Ascending aorta (tissue), 2 donors: ENCODE measurements around the gene STX5. TPM values are rescaled to one million over a fixed set of nuclear protein-coding genes. Genes with fewer than 3 reads are reported as not detected.

Experiments used
- DNase-seq, 2 donors: peaks; one replicate each; pipeline ENCODE4 v3.0.0-alpha.2; 2019; ENCODE audit warnings: low spot score in 2 of 2
- H3K27ac ChIP-seq, 2 donors: fragments of 200-600 bp; sonication (generic); one replicate each; pipeline ENCODE4 v1.5.1; 2016 to 2017; ENCODE audit warnings: mild to moderate bottlenecking in 1 of 2
- H3K27me3 ChIP-seq: fragments of 200-600 bp; sonication (generic); one replicate; pipeline ENCODE4 v1.5.1; 2017
- H3K36me3 ChIP-seq, 2 donors: fragments of 200-600 bp; sonication (generic); one replicate each; pipeline ENCODE4 v1.5.1; 2016
- H3K4me1 ChIP-seq, 2 donors: fragments of 200-600 bp; sonication (generic); one replicate each; pipeline ENCODE4 v1.5.1; 2016 to 2017; ENCODE audit warnings: mild to moderate bottlenecking in 1 of 2
- H3K4me3 ChIP-seq, 2 donors: fragments of 200-600 bp; sonication (generic); one replicate each; pipeline ENCODE4 v1.5.1; 2016 to 2017; ENCODE audit warnings: mild to moderate bottlenecking in 1 of 2
- H3K9me3 ChIP-seq, 2 donors: fragments of 200-600 bp; sonication (generic); one replicate each; pipeline ENCODE4 v1.5.1; 2016
- CTCF ChIP-seq, 3 experiments: fragments of 200-600 bp in 2 of 3; fragments of 450-650 bp in 1 of 3; sonication (generic) in 2 of 3; IDR thresholded peaks; one replicate each; pipeline ENCODE4 v1.5.1; 2016 to 2019; ENCODE audit warnings: antibody characterized with exemption in 3 of 3, mild to moderate bottlenecking in 1 of 3, moderate library complexity in 1 of 3
- intact Hi-C: fragments of 100-400 bp; cut with DNase I; formaldehyde crosslinking; loops from one replicate; pipeline ENCODE4 v1.15.1; 2023
- total RNA-seq: library from RNA; depleted of rRNA; stranded (reverse); fragments of >200 nt; gene quantifications from one replicate; pipeline ENCODE4 v1.1.0, GENCODE V29; 2016

Gene STX5
- total RNA-seq, 1 donor from 2014 or later, result 40.3 TPM

GRCh38 chr11:62855571-62856332 lies 23.9 kb upstream of the STX5 start:
- Histone ChIP-seq H3K27ac (peak overlapping the region; percentile 59 to 69), H3K9me3 (no peaks in the 10 kb centered on the region), H3K4me3 (peak overlapping the region; percentile 77 to 78), H3K36me3 (peaks cover 20 to 33% of the 10 kb centered on the region in 2 donors), H3K4me1 (peaks cover 10 to 15% of the 10 kb centered on the region in 2 donors), H3K27me3 (no peaks in the 10 kb centered on the region)
- no peak for TF ChIP-seq CTCF (IDR thresholded peaks at IDR 0.05)
- intact Hi-C loops, result loop anchor here (1.0 to 5.0 kb wide), 3 partner anchors 13 to 128 kb away; partner anchors contain the start of genes HNRNPUL2, STX5, TEX54 and TTC9C
- peak; percentile 87 to 97 for DNase-seq

GRCh38 chr11:62854825-62855570 lies 23.1 kb upstream of the STX5 start:
- intact Hi-C loops, result loop anchor here (1.0 to 5.0 kb wide), 3 partner anchors 13 to 128 kb away; partner anchors contain the start of genes HNRNPUL2, STX5, TEX54 and TTC9C
- TF ChIP-seq CTCF (IDR thresholded peaks at IDR 0.05), result no peak
- H3K9me3 ChIP-seq, result no peaks in the 10 kb centered on the region
- peak overlapping the region; percentile 77 to 78 for H3K4me3 ChIP-seq
- peak overlapping the region; percentile 59 to 62 for H3K27ac ChIP-seq
- peaks cover 10 to 15% of the 10 kb centered on the region in 2 donors for H3K4me1 ChIP-seq
- H3K27me3 ChIP-seq, result no peaks in the 10 kb centered on the region
- peaks cover 20 to 33% of the 10 kb centered on the region in 2 donors for H3K36me3 ChIP-seq
- DNase-seq, result no peak

GRCh38 chr11:62854013-62854824 lies 22.4 kb upstream of the STX5 start:
- H3K27ac ChIP-seq, result no peak overlapping the region
- intact Hi-C loops, result no loop called here
- H3K4me1 ChIP-seq, result peaks cover 10 to 15% of the 10 kb centered on the region in 2 donors
- no peaks in the 10 kb centered on the region for H3K9me3 ChIP-seq
- no peak for DNase-seq
- no peaks in the 10 kb centered on the region for H3K27me3 ChIP-seq
- TF ChIP-seq CTCF (IDR thresholded peaks at IDR 0.05), result no peak
- H3K4me3 ChIP-seq, result peak overlapping the region; percentile 77 to 78
- H3K36me3 ChIP-seq, result peaks cover 20 to 33% of the 10 kb centered on the region in 2 donors

GRCh38 chr11:62853279-62853965 lies 21.6 kb upstream of the STX5 start:
- no peaks in the 10 kb centered on the region for H3K9me3 ChIP-seq
- H3K4me3 ChIP-seq, result no peak overlapping the region
- intact Hi-C loops, result no loop called here
- H3K27ac ChIP-seq, result no peak overlapping the region
- DNase-seq, result no peak
- no peak for TF ChIP-seq CTCF (IDR thresholded peaks at IDR 0.05)
- peaks cover 10 to 15% of the 10 kb centered on the region in 2 donors for H3K4me1 ChIP-seq
- no peaks in the 10 kb centered on the region for H3K27me3 ChIP-seq
- peaks cover 20 to 33% of the 10 kb centered on the region in 2 donors for H3K36me3 ChIP-seq
